NCI-H526 (cell line): ENCODE measurements around the gene TMEM9.
A peak's percentile ranks its signal among the peaks of the same experiment; 100 is the strongest.

Source experiments
- DNase-seq, 2 experiments: peaks; one replicate each; lab custom pipeline; 2025; lab: John Stamatoyannopoulos, UW

Gene TMEM9

DNA sequence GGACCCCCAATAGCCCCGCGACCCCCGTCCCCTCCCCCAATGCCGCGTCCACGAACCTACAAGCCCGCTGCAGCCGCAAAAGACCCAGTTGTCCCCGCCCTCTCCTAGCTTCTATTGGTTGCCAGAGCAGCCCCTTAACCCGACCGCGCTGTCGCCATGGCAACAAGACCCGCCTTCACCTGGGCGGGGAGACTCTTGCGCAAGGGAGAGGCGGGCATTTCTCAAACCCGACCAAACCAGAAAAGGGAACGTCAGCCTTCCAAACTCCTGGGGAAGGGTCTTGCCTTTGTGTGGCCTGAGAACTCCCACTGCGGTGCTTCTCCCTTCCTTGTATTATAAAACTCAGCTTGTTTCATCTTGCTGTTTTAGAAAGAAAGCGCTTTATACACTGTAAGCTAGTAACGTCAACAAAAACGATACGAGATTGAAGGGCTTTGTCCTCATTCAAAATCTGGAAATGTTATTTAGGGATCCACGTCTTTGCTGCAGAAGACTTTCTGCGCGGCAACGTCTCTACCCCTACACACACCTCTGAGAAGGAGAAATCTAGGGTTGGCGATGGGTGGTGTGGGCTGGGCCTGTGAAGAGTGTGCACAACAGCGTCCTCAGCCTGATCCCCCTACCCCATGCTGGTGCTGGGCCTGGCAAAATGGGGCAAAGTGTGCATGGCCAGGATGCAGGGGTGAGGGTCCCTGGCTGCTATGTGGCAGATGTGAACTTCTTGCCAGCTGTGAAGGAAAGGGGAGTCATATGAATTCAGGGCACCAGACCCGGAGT is at the start of gene TMEM9:
TMEM9 (minus strand) TSS at position 86 of the 777 bp plus-strand sequence. CDS start 551 bp downstream, outside the sequence.
- DNase-seq, result peak; percentile 90 to 94

DNA sequence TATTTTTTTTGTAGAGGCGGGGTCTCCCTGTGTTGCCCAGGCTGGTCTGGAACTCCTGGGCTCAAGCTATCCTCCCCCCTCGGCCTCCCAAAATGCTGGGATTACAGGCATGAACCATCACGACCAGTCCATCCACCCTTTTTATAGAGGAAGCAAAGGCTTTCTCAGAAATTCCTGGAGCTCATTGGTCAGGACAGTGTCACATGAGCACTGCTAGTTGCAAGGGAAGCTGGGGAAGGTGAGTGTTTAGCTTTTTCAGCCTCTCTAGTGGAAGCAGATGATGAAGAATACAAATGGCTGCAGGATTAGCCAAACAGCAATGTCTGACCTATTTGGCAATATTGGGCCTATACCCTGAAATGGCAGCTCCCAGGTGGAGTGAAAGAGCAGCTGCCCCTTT is 44.3 kb upstream of the TMEM9 start:
- no peak for DNase-seq

DNA sequence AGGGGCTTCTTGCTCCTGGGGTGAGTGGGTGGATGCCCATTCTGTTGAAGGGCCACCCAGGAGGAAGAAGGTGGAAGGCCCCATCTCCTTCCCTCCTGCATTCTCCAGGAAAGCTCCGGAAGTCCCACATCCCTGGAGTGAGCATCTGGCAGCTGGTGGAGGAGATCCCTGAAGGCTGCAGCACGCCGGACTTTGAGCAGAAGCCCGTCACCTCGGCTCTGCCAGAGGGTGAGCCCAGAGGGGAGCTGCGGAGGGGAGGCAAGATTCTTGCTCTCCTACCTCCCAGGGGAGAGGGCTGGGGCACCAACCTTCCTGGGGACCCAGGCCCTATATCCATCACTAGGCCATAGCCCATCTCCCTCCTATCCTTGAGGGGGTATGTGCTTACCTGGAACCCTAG is 39.8 kb upstream of the TMEM9 start:
- no peak for DNase-seq

DNA sequence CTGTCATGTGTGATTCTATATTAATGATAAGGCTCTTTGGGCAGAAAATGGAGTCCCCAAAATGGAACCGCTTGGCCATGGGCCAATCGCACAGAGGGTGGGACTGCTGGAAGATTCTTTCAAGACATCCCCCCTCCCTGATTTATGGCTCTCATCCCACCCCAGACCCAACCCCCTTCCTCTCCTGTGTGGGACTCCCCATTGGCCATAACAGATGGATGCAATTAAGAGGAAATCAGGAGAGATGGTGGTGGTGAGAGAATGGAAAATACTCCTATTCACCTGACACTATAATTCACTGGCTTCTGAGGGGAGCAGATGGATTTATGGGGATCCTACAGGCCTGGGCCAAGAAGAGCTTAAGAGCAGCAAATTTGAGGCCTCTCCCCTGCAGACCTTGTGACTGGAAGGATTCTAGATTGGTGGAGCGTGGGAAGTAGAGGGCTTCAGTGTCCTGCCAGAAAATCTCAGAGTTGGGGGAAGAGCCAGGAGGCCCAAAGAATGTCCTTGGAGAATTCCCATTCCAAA is 38.1 kb upstream of the TMEM9 start:
- DNase-seq, result no peak

DNA sequence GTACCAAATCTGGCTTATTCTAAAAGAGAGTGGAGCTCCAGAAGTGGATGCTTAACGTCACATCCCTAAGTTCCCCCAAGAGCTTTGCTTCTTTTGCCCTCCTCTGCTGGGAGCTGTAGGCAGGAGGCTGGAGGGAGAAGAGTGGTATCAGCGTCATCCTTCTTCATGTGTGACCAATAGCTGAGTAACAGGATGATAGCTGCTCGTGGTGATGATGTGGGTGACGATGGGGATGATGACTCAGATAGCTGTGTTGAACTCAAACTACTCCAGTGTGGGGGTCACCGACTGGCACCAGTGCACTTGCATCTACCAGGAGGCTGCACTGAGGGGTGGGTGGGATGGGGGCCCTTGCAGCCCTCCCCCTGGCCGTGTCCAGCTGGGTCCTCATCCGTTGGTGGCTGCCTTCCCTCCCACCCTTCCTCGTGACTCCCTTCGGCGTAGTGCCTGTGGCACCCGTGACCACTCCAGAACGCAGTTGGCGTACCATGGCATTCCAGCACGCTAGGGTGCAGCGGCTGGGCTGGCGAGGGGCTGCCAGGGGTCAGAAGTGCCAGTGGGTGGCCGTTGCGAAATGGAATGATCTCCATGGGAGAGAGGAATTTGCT is 37.5 kb upstream of the TMEM9 start:
- no peak for DNase-seq

DNA sequence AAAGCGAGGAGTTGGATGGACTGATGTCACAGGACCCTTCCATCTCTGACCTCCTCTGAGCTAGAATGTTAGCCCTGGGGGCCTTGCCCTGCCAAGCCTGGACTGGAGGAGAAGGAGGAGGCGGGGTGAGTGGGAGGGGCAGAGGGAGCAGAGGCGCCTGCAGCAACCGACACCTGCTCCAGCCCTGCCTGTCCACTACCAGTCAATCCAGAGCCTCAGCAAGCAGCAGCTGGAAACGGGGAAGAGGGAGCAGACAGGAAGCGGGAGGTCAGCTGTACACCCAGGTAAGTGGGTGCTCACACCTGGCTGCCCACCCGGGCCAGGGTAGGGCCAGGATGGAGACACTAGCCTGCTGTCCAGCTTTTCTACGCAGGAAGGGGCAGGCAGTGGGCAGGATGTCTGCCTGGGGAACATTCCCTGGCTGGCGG is 36.4 kb upstream of the TMEM9 start, which contains the start of gene IGFN1:
IGFN1 (plus strand) TSS at position 201 of the 428 bp plus-strand sequence. CDS start 2,470 bp downstream, outside the sequence.
- peak in 1 of 2 experiments; percentile 42 for DNase-seq

DNA sequence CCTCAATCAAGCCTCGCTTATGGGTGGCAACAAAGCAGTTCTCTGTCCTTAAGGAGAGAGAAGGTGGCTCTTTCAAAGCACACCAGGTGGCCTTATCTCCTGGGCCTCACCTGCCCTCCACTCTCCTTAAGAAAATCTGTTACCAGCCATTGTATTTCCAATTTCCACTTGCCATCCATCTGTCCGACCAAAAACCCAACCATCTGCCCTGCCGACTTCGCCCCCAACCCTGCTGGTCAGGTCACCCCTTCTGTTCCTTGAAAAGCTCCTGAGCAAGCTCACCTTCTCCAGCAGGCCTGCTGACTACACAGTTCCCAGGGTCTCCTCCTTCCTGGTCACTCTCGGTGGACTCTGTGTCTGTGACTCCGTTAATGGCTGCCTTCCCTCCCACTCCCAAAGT is 35.7 kb upstream of the TMEM9 start:
- DNase-seq, result no peak

DNA sequence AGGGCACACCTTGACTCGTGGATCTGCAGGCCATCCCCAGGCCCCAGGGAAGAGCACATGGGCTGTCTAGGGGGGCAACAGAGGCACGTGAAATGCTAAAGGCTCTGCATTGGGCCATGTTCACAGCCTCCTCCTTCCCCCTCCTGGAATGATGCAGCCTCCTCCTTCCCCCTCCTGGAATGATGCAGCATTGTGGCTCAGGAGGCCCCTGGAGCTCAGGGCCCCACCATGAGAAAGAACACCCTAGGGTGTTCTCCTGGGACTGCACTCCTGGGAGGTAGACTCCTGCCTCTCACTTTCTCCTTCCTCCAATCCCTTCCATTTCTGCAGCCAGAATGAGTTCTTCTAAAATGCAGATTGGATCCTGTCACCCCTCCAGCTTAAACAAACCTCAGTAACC is 34.8 kb upstream of the TMEM9 start:
- no peak for DNase-seq

DNA sequence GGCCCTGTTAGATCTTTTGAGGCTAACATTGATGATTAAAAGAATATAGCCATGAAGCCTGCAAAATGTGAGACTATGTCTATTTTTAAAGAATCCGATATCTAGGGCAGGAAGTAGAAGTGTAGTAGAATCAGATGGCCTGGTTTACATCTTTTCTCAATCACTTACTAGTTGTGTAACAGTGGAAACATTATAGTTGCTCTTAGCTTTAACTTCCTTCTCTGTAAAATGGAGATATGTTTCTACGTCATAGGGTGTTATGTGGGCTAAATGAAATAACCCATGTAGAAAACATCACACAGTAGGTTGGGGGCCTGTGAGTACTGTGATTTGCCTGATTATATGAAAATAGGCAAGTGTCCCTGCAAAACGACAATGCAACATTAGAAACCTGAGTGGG is 31.9 kb upstream of the TMEM9 start:
- no peak for DNase-seq

DNA sequence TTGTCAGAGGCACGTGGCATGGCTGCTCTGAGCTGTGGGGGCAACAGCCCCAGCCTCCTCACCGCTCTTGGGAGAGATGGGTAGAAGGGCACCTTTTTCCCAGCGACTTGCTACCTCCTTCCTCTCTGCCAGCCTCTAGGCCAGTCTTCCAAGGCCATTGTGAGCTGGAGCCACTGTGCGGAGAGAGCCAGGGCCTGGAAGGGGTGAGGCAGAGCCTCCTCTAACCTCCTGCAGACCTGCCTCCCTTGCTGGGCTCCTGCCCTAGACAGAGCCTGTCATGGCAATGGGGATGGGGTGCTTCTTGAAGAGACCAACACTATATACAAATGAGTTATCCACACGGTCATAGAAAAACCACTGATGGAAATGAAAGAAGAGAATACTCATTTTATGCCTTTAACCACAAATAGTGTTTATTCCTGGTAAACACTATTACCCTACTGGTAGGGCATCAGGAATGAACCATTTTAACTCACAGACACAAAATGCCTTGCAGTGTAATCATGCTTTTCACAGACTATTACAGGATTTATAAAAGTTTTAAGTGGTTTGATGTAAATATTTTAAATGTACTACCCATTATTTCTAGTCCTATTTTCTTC is 31.4 kb upstream of the TMEM9 start:
- no peak for DNase-seq

DNA sequence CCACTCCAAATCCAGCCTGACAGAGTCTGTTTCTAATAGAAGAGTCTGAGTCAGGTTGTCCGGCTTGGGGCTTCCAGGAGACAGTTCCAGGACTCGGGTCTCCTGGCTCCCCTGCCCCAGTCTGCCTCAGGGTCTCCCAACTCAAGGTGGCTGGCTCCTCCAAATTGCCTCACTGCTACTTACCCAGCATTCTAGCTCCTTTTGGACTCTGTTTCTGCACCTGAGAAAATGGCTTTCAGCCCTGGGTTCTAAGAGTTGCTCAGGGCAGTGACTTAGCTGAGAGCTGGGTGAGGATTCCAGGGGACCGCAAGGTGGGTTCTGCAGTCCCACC is 30.8 kb upstream of the TMEM9 start:
- DNase-seq, result no peak

DNA sequence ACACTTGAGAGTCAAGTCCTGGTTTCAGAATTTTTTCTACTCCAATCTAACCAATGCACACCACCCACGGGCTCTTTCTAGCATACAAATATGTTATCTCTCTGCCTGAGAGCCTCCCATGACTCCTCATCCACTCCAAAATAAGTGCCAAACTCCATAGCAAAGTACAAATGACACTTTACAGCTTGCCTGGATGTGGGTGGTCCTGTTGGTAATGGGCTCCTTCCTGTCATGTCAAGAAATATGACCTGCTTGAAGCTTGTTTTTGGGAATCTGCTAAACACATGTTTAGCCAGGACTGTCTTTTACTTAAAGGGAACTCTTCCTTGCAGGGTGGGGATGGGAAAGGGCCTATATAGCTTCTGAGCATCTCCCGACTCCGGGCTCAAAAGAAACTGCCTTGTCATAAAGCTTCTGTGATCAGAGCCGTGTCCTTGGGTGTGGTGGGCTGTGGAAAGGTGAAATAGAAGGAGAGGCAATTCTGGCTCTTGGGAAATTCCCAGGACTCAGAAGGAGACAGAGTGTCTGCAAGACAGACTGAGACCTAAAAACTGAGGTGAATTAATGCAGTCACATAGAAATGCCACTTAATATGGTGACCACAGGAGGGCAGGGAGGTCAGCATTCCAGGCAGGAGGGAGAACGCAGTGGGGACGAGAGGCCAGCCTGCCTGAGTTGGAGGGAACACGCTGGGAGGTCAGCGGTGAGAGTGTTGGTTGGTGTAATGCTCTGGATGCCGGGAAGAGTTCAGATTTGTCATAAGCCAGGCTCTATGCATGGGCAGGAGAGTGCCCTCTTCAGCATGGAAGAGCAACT is 30.2 kb upstream of the TMEM9 start:
- DNase-seq, result peak; percentile 2 to 48

DNA sequence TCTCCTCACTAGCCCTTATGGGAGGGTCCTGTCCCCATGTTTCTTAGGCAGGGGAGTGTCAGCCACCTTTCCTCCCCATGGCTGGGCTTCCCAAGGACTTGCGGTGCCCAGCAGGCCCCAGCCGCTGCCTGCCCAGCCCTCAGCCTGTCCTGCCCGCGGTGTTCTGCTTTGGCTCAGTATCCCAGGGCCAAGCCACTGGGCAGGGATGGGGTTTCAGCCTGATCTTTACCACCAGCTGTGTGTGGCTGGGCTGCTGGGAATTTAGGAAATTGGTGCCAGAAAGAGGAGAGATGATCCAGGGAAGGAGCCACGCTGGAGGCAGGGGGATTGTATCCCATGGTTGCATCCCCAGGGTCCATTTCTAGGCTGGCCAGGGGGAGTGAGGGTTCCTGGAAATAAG is 29.5 kb upstream of the TMEM9 start:
- no peak for DNase-seq

DNA sequence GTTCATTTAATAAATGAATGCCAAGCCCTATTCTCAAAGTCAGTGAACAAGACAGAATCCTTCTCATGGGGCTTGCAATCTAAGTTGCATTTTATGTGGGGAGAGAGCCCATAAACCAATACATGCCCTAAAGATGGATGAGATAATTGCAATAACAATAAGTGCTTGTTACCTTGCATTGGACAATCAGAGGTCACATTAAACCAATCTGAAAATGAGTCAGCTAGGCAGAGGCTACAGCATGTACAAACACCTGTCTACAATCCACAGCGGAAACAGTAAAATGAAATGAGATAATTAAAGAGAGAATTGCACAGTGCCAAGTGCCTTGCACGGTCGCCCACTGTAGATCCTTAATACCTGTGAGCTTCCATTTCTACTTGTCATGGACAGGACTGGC is 28.9 kb upstream of the TMEM9 start:
- no peak for DNase-seq

DNA sequence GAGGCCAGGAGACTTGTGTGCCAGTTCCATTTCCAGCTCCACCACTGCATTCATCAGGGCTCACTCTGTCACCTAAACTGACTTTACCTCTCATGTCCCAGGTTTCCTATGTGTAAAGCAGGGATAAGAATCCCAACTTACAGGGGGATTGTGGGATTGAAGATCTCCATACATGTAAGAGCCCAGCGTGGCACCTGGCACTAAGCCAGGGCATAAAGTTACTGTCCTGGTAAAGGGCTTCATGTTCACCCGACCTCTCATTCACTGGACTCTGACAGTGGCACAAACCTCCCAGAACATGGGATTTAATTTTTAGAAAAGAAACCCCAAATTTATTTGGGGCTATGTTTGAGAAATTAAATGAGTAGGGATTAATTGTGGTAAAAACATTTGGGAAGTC is 27.5 kb upstream of the TMEM9 start:
- DNase-seq, result no peak

DNA sequence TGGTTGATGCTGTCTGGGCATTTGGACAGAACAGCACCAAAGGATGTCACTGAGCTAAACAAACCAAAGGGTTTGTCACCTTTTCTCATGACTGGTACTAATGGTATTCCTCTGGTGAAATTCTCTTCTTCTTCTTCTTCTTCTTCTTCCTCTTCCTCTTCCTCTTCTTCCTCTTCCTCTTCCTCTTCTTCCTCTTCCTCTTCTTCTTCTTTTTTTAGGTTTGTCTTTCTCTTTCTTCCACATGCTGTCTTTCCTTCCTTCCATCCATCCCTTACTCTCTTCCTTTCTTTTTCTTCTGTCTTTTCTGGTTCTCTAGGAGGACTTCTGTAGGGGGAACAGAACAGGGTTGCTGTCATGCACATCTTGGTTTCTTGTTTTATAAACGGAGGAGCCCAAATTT is 27.0 kb upstream of the TMEM9 start:
- no peak for DNase-seq

DNA sequence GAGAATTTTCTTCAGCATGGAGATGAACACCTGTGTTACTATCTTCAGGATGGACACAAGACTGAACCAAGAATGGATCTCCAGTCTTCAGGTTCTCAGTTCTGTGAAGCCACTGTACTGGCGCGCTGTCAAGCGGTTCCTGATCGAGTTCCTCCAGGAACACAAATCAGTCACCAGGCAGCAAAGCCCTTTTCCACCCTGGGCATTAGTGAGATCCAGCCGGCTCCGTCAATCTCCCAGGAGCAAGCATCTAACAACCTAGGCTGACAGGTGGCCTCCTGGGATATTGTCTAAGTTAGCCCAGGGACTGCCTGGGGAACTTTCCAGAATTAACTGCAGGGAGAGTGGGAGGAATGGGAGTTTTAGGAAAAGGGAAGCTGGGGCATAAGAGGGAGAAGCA is 26.6 kb upstream of the TMEM9 start:
- DNase-seq, result no peak

DNA sequence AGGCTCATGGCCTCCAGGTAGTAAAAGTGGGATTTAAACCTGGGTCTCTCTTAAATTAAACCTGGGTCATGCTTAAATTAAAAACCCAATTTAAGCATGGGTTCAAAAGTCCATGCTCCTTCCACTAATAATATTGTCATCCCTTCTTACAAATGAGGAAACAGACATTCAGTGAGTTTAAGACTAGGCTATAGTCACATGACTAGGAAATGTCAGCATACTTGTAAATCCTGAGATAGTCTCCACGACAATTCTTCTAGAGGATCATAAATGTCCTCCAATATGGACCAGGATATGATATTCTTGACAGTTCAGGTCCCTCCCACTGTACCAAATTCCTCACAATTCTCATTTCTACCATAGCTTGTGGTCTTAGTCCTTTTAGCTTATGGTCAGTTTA is 25.9 kb upstream of the TMEM9 start:
- no peak for DNase-seq

DNA sequence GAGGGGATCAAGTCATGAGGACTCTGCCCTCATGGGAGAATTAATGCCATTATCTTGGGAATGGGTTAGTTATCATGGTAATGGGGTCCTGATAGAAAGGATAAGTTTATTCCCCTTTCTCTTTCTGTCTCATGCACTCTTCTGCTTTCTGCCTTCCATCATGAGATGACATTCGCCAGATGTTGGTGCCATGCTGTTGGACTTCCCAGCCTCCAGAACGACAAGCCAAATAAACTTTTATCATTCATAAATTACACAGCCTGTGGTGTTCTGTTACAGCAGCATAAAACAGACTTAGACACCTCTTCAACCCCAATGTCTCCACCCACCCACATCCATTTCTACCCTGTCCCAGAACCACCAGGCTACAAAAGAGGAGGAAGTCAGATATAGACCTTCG is 24.4 kb upstream of the TMEM9 start:
- DNase-seq, result no peak

DNA sequence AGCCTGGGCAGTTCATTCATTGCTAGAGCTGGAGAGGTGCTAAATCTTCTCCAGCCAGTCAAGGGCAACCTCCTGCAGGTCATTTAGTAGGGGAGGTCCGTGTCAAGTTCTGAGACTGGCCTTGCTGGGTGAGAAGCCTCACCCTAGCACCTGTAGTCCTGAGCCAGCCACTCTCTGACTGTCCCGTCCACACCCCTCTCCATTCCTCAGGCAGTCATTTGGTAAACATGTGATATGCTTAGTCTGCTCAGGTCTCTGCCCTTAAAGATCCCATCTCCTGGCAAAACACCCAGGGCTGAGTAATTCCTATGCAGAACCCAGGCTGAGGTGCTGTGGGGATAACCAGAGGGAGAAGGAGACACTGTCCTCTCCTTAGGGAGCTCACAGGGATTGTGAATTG is 22.7 kb upstream of the TMEM9 start:
- DNase-seq, result no peak

DNA sequence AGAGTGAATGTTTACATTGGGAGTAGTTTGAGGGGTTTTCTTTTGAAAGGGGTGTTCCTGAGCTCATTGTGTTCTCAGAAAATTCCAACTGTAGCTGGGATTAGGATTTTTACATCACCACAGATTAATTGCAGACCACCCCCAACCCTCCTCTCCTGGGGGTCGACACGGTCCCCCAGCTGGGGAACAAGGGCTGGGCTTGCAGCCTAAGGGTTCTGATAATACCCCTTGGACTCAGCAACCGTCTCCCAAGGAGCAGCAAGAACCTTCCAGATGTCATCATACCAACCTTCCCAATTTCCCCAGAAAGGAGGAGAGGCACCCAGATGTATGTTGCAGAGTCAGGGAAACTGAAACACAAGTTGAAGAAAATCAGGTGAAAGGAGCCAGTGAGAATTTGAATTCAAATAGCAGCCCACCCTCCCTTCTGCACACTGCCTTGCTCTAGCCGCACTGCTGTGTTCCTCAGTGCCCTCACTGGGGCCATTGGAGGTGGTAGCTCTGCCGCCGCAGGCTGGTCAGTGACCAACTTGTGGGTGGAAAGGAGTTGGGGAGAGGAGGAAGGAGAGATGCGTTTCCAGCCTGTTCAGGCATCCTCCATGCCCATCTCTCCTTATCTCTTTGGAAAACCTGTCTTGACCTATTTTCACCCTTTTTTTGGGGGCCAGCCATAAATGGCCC is 21.7 kb upstream of the TMEM9 start:
- DNase-seq, result no peak

DNA sequence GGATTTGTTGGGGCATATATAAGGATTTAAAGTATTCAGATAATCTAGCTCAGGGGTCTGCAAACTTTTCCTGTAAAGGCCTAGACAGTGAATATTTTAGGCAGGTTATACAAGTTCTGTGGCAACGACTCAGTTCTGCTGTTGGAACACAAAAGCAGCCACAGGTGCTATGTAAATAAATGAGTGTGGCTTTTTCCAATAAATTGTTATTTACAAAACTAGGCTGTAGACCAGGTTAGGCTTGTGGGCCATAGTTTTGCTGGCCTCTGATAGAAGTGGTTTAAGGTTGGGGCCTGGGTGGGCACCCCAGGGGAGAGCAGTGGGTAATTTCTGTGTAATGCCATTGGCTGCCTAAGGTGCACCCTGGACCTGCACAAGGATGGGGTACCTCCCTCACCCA is 19.5 kb upstream of the TMEM9 start:
- DNase-seq, result no peak
